K562 (cell line): ENCODE results near the gene SLC35G3. TPM values are rescaled to one million over a fixed set of nuclear protein-coding genes. Genes with fewer than 3 reads are reported as not detected.

Experiments
- ATAC-seq: fragments of 200-7000 bp; cut with Tn5 transposase; 3 replicates; pipeline ENCODE4 v1.9.1; 2020; ENCODE audit warnings: moderate library complexity
- BruUV-seq: library from RNA; stranded (reverse); fragments of 400-500 nt; replicated peaks from 2 replicates; lab custom pipeline; 2021; lab: Mats Ljungman, UMichigan
- CTCF ChIA-PET: fragments of 300-600 bp; formaldehyde crosslinking; extraction: SDS; loops from one replicate; lab custom pipeline; 2021; ENCODE audit warnings: low intra/inter-chr PET ratio; lab: Yijun Ruan, JAX
- POLR2A ChIA-PET: fragments of 300-600, 350-650 bp; sonication (Branson Sonifier 250); formaldehyde crosslinking; extraction: SDS; loops from one replicate; lab custom pipeline; 2021; ENCODE audit warnings: antibody characterized with exemption, inconsistent platforms; lab: Yijun Ruan, JAX
- DNase-seq, 4 experiments: peaks; one replicate each; pipeline versions ENCODE4 v3.0.0 to v3.0.0-alpha.2; 2011 to 2018; ENCODE audit warnings: low spot score in 3 of 4, mixed read lengths in 3 of 4; ENCODE audit errors: extremely low read depth in 1 of 4
- FAIRE-seq: peaks from 2 replicates; lab custom pipeline; 2011; peaks lifted over from hg19 to GRCh38; lab: Jason Lieb, UNC
- H2AFZ ChIP-seq: 2 replicates; pipeline ENCODE4 v1.6.0; 2011; ENCODE audit warnings: low read depth, low read length, control low read depth, inconsistent platforms
- H3K27ac ChIP-seq: fragments of 200-600 bp; 3 replicates; pipeline ENCODE4 v1.8.0; 2011; ENCODE audit warnings: low read depth, mild to moderate bottlenecking, control low read depth, inconsistent platforms, low read length, moderate library complexity, mixed read lengths; ENCODE audit errors: extremely low read depth
- H3K27me3 ChIP-seq, 2 experiments: fragments of 300-600 bp in 1 of 2; 2 replicates in 1 of 2; 3 replicates in 1 of 2; pipeline versions ENCODE4 v1.6.0 to v1.8.0; 2011; ENCODE audit warnings: inconsistent platforms in 2 of 2, low read length in 2 of 2, mild to moderate bottlenecking in 1 of 2, mixed read lengths in 1 of 2, moderate library complexity in 1 of 2; ENCODE audit not compliant: control insufficient read depth in 2 of 2, insufficient read depth in 2 of 2
- H3K36me3 ChIP-seq: fragments of 300-600 bp; 3 replicates; pipeline ENCODE4 v1.8.0; 2011; ENCODE audit warnings: mild to moderate bottlenecking, low read length, inconsistent platforms; ENCODE audit not compliant: control insufficient read depth, insufficient read depth
- H3K4me1 ChIP-seq, 2 experiments: fragments of 200-600 bp in 1 of 2; replicated peaks in 1 of 2; 2 replicates in 1 of 2; 3 replicates in 1 of 2; pipeline versions ENCODE4 v1.5.1 to v1.8.0; 2011; ENCODE audit warnings: inconsistent platforms in 2 of 2, low read length in 2 of 2, mild to moderate bottlenecking in 1 of 2, mixed read lengths in 1 of 2, moderate library complexity in 1 of 2; ENCODE audit not compliant: control insufficient read depth in 2 of 2, insufficient read depth in 2 of 2
- H3K4me2 ChIP-seq: 2 replicates; pipeline ENCODE4 v1.6.1; 2011; ENCODE audit warnings: low read length, control low read depth, inconsistent platforms, mixed read lengths; ENCODE audit not compliant: insufficient read depth
- H3K4me3 ChIP-seq: fragments of 200-600 bp; sonication (generic), shearing (Covaris generic); 2 replicates; pipeline ENCODE4 v1.5.1; 2016; ENCODE audit warnings: control low read depth, inconsistent platforms
- H3K79me2 ChIP-seq: fragments of 200-600 bp; 3 replicates; pipeline ENCODE4 v1.8.0; 2011; ENCODE audit warnings: low read length, inconsistent platforms; ENCODE audit not compliant: control insufficient read depth, insufficient read depth
- H3K9ac ChIP-seq, 2 experiments: 2 replicates each; pipeline versions ENCODE4 v1.6.0 to v1.6.1; 2011; ENCODE audit warnings: low read depth in 2 of 2, low read length in 2 of 2, control low read depth in 1 of 2, inconsistent platforms in 1 of 2, mild to moderate bottlenecking in 1 of 2, mixed read lengths in 1 of 2; ENCODE audit not compliant: insufficient read depth in 1 of 2
- H3K9me1 ChIP-seq: one replicate; pipeline ENCODE4 v1.6.0; 2011; ENCODE audit warnings: inconsistent platforms, mild to moderate bottlenecking, low read length, moderate library complexity; ENCODE audit not compliant: control insufficient read depth, insufficient read depth
- H3K9me3 ChIP-seq: replicated peaks from 2 replicates; pipeline ENCODE4 v1.5.1; 2011; ENCODE audit warnings: low read depth, low read length, inconsistent platforms; ENCODE audit not compliant: control insufficient read depth, insufficient read depth
- H4K20me1 ChIP-seq: replicated peaks from 2 replicates; pipeline ENCODE4 v1.6.1; 2011; ENCODE audit warnings: low read length, inconsistent platforms, mixed read lengths; ENCODE audit not compliant: control insufficient read depth, insufficient read depth
- CBX5 ChIP-seq: IDR thresholded peaks from 2 replicates; pipeline ENCODE4 v1.6.1; 2014; ENCODE audit warnings: low read depth, borderline replicate concordance
- CTCF ChIP-seq, 3 experiments: IDR thresholded peaks in 2 of 3; conservative IDR thresholded peaks in 1 of 3; 2 replicates each; pipeline ENCODE4 v1.5.1; 2011 to 2012; ENCODE audit warnings: low read length in 3 of 3, mild to moderate bottlenecking in 3 of 3, control low read depth in 2 of 3, improper control_type of control experiment in 1 of 3, inconsistent platforms in 1 of 3, low read depth in 1 of 3, mixed read lengths in 1 of 3, moderate library complexity in 1 of 3; ENCODE audit not compliant: insufficient read depth in 2 of 3
- DNMT1 ChIP-seq: fragments of 450-650 bp; IDR thresholded peaks from 2 replicates; pipeline ENCODE4 v1.6.1; 2016; ENCODE audit warnings: antibody characterized with exemption, mild to moderate bottlenecking
- E2F4 ChIP-seq: sonication (generic); formaldehyde crosslinking; IDR thresholded peaks from 2 replicates; pipeline ENCODE4 v1.8.0; 2022; ENCODE audit warnings: mild to moderate bottlenecking, low read depth, missing genetic modification reagents
- EHMT2 ChIP-seq: fragments of 450-650 bp; IDR thresholded peaks from 2 replicates; pipeline ENCODE4 v1.6.1; 2018; ENCODE audit warnings: antibody characterized with exemption
- GTF2B ChIP-seq: IDR thresholded peaks from 2 replicates; pipeline ENCODE4 v1.6.1; 2011; ENCODE audit not compliant: insufficient read length; ENCODE audit errors: extremely low read depth
- HOMEZ ChIP-seq: fragments of 250-450 bp; sonication (Bioruptor Pico); IDR thresholded peaks from 2 replicates; pipeline ENCODE4 v1.4.0; 2020; ENCODE audit warnings: mild to moderate bottlenecking, moderate library complexity
- MAFF ChIP-seq: IDR thresholded peaks from 2 replicates; pipeline ENCODE4 v1.6.1; 2012; ENCODE audit warnings: low read length, improper control_type of control experiment
- NCOA6 ChIP-seq: fragments of 450-650 bp; IDR thresholded peaks from 2 replicates; pipeline ENCODE4 v1.6.1; 2017; ENCODE audit warnings: mild to moderate bottlenecking
- NR3C1 ChIP-seq: sonication (generic); formaldehyde crosslinking; IDR thresholded peaks from 2 replicates; pipeline ENCODE4 v1.8.1; 2022; ENCODE audit warnings: missing genetic modification reagents
- SREBF2 ChIP-seq: sonication (generic); formaldehyde crosslinking; IDR thresholded peaks from 2 replicates; pipeline ENCODE4 v1.4.0; 2020; ENCODE audit warnings: mild to moderate bottlenecking, missing genetic modification reagents
- STAT6 ChIP-seq: sonication (generic); formaldehyde crosslinking; IDR thresholded peaks from 2 replicates; pipeline ENCODE4 v1.8.1; 2023; ENCODE audit warnings: mild to moderate bottlenecking, missing genetic modification reagents
- SUPT5H ChIP-seq: fragments of 450-650 bp; IDR thresholded peaks from 2 replicates; pipeline ENCODE4 v1.6.1; 2016
- ZBTB17 ChIP-seq: fragments of 450-650 bp; formaldehyde crosslinking; IDR thresholded peaks from 2 replicates; pipeline ENCODE4 v1.4.0; 2020; ENCODE audit warnings: mild to moderate bottlenecking
- ZNF644 ChIP-seq: fragments of 200-800 bp; sonication (Bioruptor generic); IDR thresholded peaks from 2 replicates; pipeline ENCODE4 v1.6.1; 2016; ENCODE audit warnings: low read depth, missing genetic modification characterization, missing compliant biosample characterization
- WGBS: fragments of 100-300 bp; shearing (Covaris generic); methylation state at CpG from one replicate; pipeline ENCODE4 v1.1.6; 2016; ENCODE audit warnings: low coverage, mixed read lengths; ENCODE audit not compliant: insufficient coverage; ENCODE audit errors: missing lambda C conversion rate; 5-methylcytosine and 5-hydroxymethylcytosine counted together
- in situ Hi-C: fragments of 300-500 bp; cut with MboI; formaldehyde crosslinking; loops from 4 replicates; pipeline ENCODE4 v1.15.0; 2018; ENCODE audit warnings: inconsistent platforms, mixed read lengths
- intact Hi-C: fragments of 100-400 bp; cut with micrococcal nuclease; formaldehyde crosslinking; loops from 2 replicates; pipeline ENCODE4 v1.14.2; 2022
- polyA plus RNA-seq, 8 experiments: library from polyadenylated mRNA; depleted of rRNA in 4 of 8; stranded (reverse) in 5 of 8; unstranded in 3 of 8; fragments of >200 nt; fragmentation: Nextera tagmentation in 2 of 8; fragmentation: Illumina TruSeq in 1 of 8; extraction: Ambion mirVana in 2 of 8; extraction: Trizol in 1 of 8; gene quantifications; 2 replicates each; pipeline versions ENCODE4 v1.2.1 to v1.2.3, GENCODE V29; 2011 to 2014; ENCODE audit warnings: inconsistent platforms in 1 of 8, missing spikeins in 1 of 8
- total RNA-seq, 7 experiments: library from RNA; depleted of rRNA in 6 of 7; stranded (reverse); fragments of >200 nt in 6 of 7; fragmentation: Illumina TruSeq in 2 of 7; extraction: Trizol in 2 of 7; gene quantifications; 2 replicates each; pipeline versions ENCODE4 v1.2.1 to v1.2.3, GENCODE V29; 2011 to 2021; ENCODE audit warnings: low replicate concordance in 1 of 7

SLC35G3 gene
- total and polyA plus RNA-seq, 9 of the 15 experiments (the other 6 are each of a cell fraction or from before 2014, with no cell fraction given) = not detected

- no peak for TF ChIP-seq ZNF644 (tag)
- TF ChIP-seq HOMEZ (CRISPR knock-in tag) = no peak
- no peak for TF ChIP-seq NR3C1 (CRISPR knock-in tag)
- TF ChIP-seq DNMT1 = no peak
These were observed 46.7 kb upstream of the SLC35G3 start (continued) for GRCh38 chr17:35240861-35241260.

GRCh38 chr17:35239823-35240222 lies 45.6 kb upstream of the SLC35G3 start:
- intact Hi-C loops = no loop called here
- no peaks in the 10 kb centered on the region for H3K9me3 ChIP-seq
- ChIA-PET POLR2A (interaction anchor here (0.9 kb wide), 1 partner anchor 21 kb away, joined by 3 read pairs; no protein-coding TSS in a partner anchor), CTCF (no interaction called here)
- H3K4me2 ChIP-seq = no peak overlapping the region
- H2AFZ ChIP-seq = no peak overlapping the region
- no peaks in the 10 kb centered on the region for H3K79me2 ChIP-seq
- H3K9me1 ChIP-seq = no peaks in the 10 kb centered on the region
- no peaks in the 10 kb centered on the region for H3K36me3 ChIP-seq
- no TSS peak for BruUV-seq
- FAIRE-seq = no peak
- no peak overlapping the region for H3K27ac ChIP-seq
- peaks cover 3 to 12% of the 10 kb centered on the region in 2 experiments; a peak in 4 of 5 replicates for H3K4me1 ChIP-seq
- 0% methylated on average over 2 of the region's 4 CpGs for WGBS
- peaks cover 4 to 23% of the 10 kb centered on the region in 2 experiments; a peak in 3 of 5 replicates for H3K27me3 ChIP-seq
- H4K20me1 ChIP-seq = no peaks in the 10 kb centered on the region
- ATAC-seq = no peak
- in situ Hi-C loops = no loop called here
- no peak overlapping the region for H3K4me3 ChIP-seq
- no peak for DNase-seq
- H3K9ac ChIP-seq = no peak overlapping the region
- TF ChIP-seq SREBF2 (CRISPR knock-in tag) (no peak), MAFF (no peak), SUPT5H (no peak), EHMT2 (no peak), ZBTB17 (CRISPR knock-in tag) (no peak), CTCF (IDR thresholded peaks at IDR 0.05 in 2 of 3, conservative IDR thresholded peaks at IDR 0.05 in 1 of 3; ENCODE audit: insufficient read depth in 2 of 3, low read depth in 1 of 3, low read length in 3 of 3) (no peak), NCOA6 (no peak), CBX5 (no peak), GTF2B (no peak), STAT6 (CRISPR knock-in tag) (no peak), E2F4 (CRISPR knock-in tag) (no peak)
